Right renal cortex interstitium (tissue), 3 donors: ENCODE data around the gene THTPA. TPM values are rescaled to one million over a fixed set of nuclear protein-coding genes. Genes with fewer than 3 reads are reported as not detected.

Experiments
- DNase-seq, 3 donors: peaks; one replicate each; pipeline ENCODE4 v3.0.0-alpha.2; 2013; ENCODE audit warnings: low read depth in 3 of 3, low spot score in 2 of 3
- polyA plus RNA-seq, 3 donors: library from polyadenylated mRNA; unstranded; fragments of 120-200 nt; gene quantifications; one replicate each; pipeline ENCODE4 v1.2.1, GENCODE V29; 2013; ENCODE audit not compliant: insufficient read length in 3 of 3

THTPA gene
- polyA plus RNA-seq, 3 donors: 14.2 to 18.5 (median 17.4) TPM

GRCh38 chr14:23566112-23566777 lies 10.2 kb downstream of the THTPA start:
- DNase-seq: no peak

GRCh38 chr14:23566778-23567185 lies 10.7 kb downstream of the THTPA start:
- no peak for DNase-seq

GRCh38 chr14:23567186-23568020 lies 11.3 kb downstream of the THTPA start, which contains the start of gene AP1G2:
Gene AP1G2, minus strand, starts transcription at chr14:23567791. Its CDS starts 477 bp downstream, at chr14:23567314.
- no peak for DNase-seq

GRCh38 chr14:23568021-23568599 lies 12.0 kb downstream of the THTPA start:
- DNase-seq: no peak

- no peak for DNase-seq
Measured at GRCh38 chr14:23568600-23569331, 12.7 kb downstream of the THTPA start.

- DNase-seq: no peak
Measured at GRCh38 chr14:23569443-23570151, 13.5 kb downstream of the THTPA start.

- no peak for DNase-seq
Measured at GRCh38 chr14:23570806-23571483, 14.9 kb downstream of the THTPA start.

- DNase-seq: no peak
Measured at GRCh38 chr14:23571701-23572523, 15.8 kb downstream of the THTPA start.

- DNase-seq: no peak
Measured at GRCh38 chr14:23572524-23572828, 16.4 kb downstream of the THTPA start.

- DNase-seq: no peak
Measured at GRCh38 chr14:23572836-23573235, 16.8 kb downstream of the THTPA start.

- DNase-seq: no peak
Measured at GRCh38 chr14:23573384-23574015, 17.4 kb downstream of the THTPA start.

- no peak for DNase-seq
Measured at GRCh38 chr14:23577004-23577681, 21.1 kb downstream of the THTPA start.

GRCh38 chr14:23577710-23578392 lies 21.8 kb downstream of the THTPA start:
- DNase-seq: no peak

GRCh38 chr14:23578560-23579310 lies 22.7 kb downstream of the THTPA start, which contains the start of gene JPH4:
Gene JPH4, minus strand, starts transcription at chr14:23578790. Its CDS starts 1,337 bp downstream, at chr14:23577453.
- DNase-seq: no peak

- DNase-seq: no peak
Measured at GRCh38 chr14:23579311-23579630, 23.2 kb downstream of the THTPA start.

- DNase-seq: no peak
Measured at GRCh38 chr14:23579739-23580138, 23.7 kb downstream of the THTPA start.
